ENCODE data around the gene GRIK5. TPM values are rescaled to one million over a fixed set of nuclear protein-coding genes. Genes with fewer than 3 reads are reported as not detected.

The GRIK5 gene
- total RNA-seq, 1 donor from 2014 or later, result 3.8 TPM

DNA sequence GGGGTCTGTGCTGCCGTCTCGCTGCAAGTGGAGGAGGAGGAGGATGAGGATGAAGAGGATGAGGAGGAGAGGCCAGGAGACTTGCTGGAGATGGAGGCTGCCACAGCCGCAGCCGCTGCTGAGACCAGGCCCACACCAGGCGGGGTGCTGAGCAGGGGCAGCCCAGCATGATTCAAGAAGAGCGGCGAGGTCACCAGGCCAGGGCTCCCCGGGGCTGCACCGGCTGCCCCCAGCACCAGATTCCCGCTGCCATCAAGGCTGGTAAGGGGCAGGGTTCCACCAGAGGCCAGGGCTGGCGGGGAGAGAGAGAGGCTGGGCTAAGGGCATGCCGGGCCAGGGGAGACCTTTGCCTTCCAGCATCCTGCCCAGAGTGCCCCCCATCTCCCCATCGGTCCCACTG is 21.3 kb upstream of the GRIK5 start:
- H3K9me3 Mint-ChIP-seq, result no peaks in the 10 kb centered on the region
- H3K27me3 Mint-ChIP-seq (ENCODE audit: low read depth), result peaks cover 11% of the 10 kb centered on the region
- no peak overlapping the region for H3K4me3 Mint-ChIP-seq
- TF ChIP-seq, protein P1, sequence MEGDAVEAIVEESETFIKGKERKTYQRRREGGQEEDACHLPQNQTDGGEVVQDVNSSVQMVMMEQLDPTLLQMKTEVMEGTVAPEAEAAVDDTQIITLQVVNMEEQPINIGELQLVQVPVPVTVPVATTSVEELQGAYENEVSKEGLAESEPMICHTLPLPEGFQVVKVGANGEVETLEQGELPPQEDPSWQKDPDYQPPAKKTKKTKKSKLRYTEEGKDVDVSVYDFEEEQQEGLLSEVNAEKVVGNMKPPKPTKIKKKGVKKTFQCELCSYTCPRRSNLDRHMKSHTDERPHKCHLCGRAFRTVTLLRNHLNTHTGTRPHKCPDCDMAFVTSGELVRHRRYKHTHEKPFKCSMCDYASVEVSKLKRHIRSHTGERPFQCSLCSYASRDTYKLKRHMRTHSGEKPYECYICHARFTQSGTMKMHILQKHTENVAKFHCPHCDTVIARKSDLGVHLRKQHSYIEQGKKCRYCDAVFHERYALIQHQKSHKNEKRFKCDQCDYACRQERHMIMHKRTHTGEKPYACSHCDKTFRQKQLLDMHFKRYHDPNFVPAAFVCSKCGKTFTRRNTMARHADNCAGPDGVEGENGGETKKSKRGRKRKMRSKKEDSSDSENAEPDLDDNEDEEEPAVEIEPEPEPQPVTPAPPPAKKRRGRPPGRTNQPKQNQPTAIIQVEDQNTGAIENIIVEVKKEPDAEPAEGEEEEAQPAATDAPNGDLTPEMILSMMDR (conservative IDR thresholded peaks at IDR 0.05), result no peak
- H3K27ac Mint-ChIP-seq (ENCODE audit: unreplicated experiment), result no peak overlapping the region
- DNase-seq (ENCODE audit: low read depth, low spot score), result no peak
- H3K4me1 Mint-ChIP-seq, result peaks cover 20% of the 10 kb centered on the region
- no peaks in the 10 kb centered on the region for H3K36me3 Mint-ChIP-seq (ENCODE audit: low read depth)

DNA sequence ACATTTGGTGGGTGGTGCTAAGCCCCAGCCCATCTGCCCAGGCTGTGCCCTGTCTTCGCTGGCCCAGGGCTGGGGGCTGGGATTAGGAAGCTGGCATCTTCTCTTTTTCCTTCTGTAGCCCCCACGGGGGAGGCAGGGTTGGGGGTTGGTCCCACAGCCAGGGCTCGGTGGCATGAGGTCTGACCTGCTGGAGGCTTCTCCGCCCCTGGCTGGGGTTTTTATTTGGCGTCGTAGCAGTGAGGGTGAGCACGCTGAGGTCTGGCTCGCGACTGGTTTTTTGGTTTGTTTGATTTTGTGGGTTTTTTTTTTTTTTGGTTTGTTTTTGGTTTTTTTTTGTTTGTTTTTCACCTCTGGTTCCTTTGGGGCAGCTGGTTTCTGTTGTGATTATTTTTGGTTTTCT is 20.7 kb upstream of the GRIK5 start:
- Mint-ChIP-seq H3K4me3 (no peak overlapping the region), H3K4me1 (peaks cover 25% of the 10 kb centered on the region), H3K27me3 (ENCODE audit: low read depth) (peaks cover 9% of the 10 kb centered on the region), H3K36me3 (ENCODE audit: low read depth) (no peaks in the 10 kb centered on the region), H3K27ac (ENCODE audit: unreplicated experiment) (no peak overlapping the region), H3K9me3 (no peaks in the 10 kb centered on the region)
- TF ChIP-seq, protein P1 (conservative IDR thresholded peaks at IDR 0.05), result no peak
- DNase-seq (ENCODE audit: low read depth, low spot score), result no peak

DNA sequence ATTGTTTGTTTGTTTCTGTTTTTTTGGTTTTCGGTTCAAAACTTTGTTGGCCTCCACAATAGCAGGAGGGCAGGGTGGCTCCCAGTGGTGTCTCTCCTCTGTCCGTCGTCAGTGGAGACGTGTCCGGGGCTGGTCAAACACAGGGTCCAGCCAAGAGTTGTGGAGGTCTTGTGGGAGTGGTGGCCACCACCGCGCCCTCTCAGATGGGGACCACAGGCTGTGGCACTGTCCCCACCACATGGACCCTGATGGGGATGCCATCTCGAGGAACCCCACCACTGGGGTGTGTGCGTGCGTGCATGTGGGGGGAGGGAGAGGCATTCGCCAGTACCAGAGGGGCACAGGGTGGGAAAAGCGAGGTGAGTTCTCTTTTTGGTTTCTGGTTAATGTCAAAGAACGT is 19.8 kb upstream of the GRIK5 start:
- H3K27ac Mint-ChIP-seq (ENCODE audit: unreplicated experiment), result no peak overlapping the region
- H3K4me1 Mint-ChIP-seq, result peaks cover 23% of the 10 kb centered on the region
- TF ChIP-seq, protein P1 (conservative IDR thresholded peaks at IDR 0.05), result no peak
- H3K4me3 Mint-ChIP-seq, result no peak overlapping the region
- DNase-seq (ENCODE audit: low read depth, low spot score), result no peak
- H3K27me3 Mint-ChIP-seq (ENCODE audit: low read depth), result peaks cover 9% of the 10 kb centered on the region
- no peaks in the 10 kb centered on the region for H3K36me3 Mint-ChIP-seq (ENCODE audit: low read depth)
- H3K9me3 Mint-ChIP-seq, result no peaks in the 10 kb centered on the region

DNA sequence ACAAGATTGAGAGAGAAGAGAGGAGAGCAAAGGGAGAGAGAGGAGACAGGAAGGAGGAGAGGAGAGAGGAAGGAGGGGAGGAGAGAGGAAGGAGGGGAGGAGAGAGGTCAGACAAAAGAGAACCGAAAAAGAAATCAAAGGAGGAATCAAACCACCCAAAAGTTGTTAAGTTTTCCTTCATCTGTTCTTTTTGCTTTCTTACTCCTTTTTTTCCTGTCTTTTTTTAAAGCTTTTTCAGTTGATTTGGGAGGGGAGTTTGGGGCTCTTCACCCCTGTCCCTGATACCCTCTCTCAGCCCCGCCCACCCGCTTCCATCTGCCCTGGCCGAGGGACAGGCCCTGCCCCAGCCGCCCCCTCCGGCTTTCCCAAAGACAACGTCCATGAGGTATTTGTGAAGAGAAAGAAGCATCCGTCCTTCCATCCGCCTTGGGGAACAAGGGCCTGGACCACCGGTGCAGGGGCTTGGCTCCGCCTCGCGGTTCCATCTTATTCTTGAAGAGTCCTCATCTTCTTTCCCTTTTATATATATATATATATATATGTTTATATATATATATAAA is 19.3 kb upstream of the GRIK5 start:
- Mint-ChIP-seq H3K36me3 (ENCODE audit: low read depth) (no peaks in the 10 kb centered on the region), H3K27ac (ENCODE audit: unreplicated experiment) (no peak overlapping the region), H3K4me3 (no peak overlapping the region), H3K9me3 (no peaks in the 10 kb centered on the region), H3K27me3 (ENCODE audit: low read depth) (peaks cover 4% of the 10 kb centered on the region), H3K4me1 (peaks cover 18% of the 10 kb centered on the region)
- TF ChIP-seq, protein P1 (conservative IDR thresholded peaks at IDR 0.05), result no peak
- DNase-seq (ENCODE audit: low read depth, low spot score), result no peak

DNA sequence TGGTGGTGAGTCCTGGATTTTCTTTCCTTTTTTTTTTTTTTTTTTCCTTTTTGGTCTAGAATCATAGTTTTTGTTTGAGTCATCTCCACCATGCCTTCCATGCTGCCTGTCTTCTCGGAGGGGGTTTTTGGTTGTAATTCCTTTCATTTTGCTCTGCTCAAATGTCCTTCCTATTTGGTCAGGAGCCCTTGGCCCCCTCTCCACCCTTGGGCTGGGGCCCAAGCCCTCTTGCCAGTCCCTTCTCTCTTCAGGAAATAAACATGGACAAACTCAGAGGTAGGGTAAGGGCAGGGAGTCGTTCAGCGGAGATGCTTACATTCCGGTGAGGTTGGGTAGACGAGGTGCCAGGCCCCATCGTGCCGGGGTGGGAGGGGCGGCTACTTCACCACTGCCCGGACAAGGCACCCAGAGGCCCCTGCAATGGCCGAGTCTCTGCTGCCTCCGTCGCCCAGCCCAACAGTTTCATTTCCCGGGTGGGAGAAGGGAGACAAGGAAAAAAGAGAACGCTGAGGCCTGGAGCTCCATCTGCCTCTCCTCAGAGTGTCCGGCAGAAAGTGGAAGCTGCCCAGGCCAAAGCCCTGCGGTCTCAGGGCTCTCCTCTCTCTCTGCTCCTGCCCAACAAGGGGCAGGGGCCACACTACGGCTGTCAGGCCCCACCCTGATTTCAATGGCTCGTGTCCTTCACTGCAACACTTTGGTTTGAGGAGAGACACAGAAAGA is 18.6 kb upstream of the GRIK5 start:
- no peaks in the 10 kb centered on the region for H3K9me3 Mint-ChIP-seq
- no peak overlapping the region for H3K27ac Mint-ChIP-seq (ENCODE audit: unreplicated experiment)
- H3K27me3 Mint-ChIP-seq (ENCODE audit: low read depth), result no peaks in the 10 kb centered on the region
- H3K36me3 Mint-ChIP-seq (ENCODE audit: low read depth), result peaks cover 2% of the 10 kb centered on the region
- TF ChIP-seq, protein P1 (conservative IDR thresholded peaks at IDR 0.05), result no peak
- no peak overlapping the region for H3K4me3 Mint-ChIP-seq
- no peak for DNase-seq (ENCODE audit: low read depth, low spot score)
- peaks cover 11% of the 10 kb centered on the region for H3K4me1 Mint-ChIP-seq

Measured in neural crest cell (in vitro differentiated cells).